HG02970 (cell line): ENCODE results near the gene SMIM24.

Experiments
- ATAC-seq: cut with Tn5 transposase; IDR thresholded peaks from one replicate; pipeline ENCODE4 v1.9.1; 2021; ENCODE audit warnings: mild to moderate bottlenecking, moderate library complexity, moderate number of reproducible peaks; ENCODE audit not compliant: unreplicated experiment, low FRiP score

The SMIM24 gene

GRCh38 chr19:3499738-3500428, 19.6 kb upstream of the SMIM24 start:
- no peak for ATAC-seq

- no peak for ATAC-seq
Measured at GRCh38 chr19:3497757-3498520, 17.6 kb upstream of the SMIM24 start.

- ATAC-seq = no peak
Measured at GRCh38 chr19:3496392-3497273, 16.3 kb upstream of the SMIM24 start.

GRCh38 chr19:3494559-3494958, 14.2 kb upstream of the SMIM24 start:
- no peak for ATAC-seq

GRCh38 chr19:3494051-3494450, 13.7 kb upstream of the SMIM24 start:
- ATAC-seq = no peak

- no peak for ATAC-seq
Measured at GRCh38 chr19:3493651-3494050, 13.3 kb upstream of the SMIM24 start.

- ATAC-seq = no peak
Measured at GRCh38 chr19:3492919-3493318, 12.6 kb upstream of the SMIM24 start.

- ATAC-seq = no peak
Measured at GRCh38 chr19:3492131-3492839, 12.0 kb upstream of the SMIM24 start.

- no peak for ATAC-seq
Measured at GRCh38 chr19:3491396-3492119, 11.2 kb upstream of the SMIM24 start.

GRCh38 chr19:3483226-3483628, 2.9 kb upstream of the SMIM24 start, which contains the start of gene SMIM44:
TSS of gene SMIM44 (minus strand) at chr19:3483441. CDS start at chr19:3483403, 38 bp downstream.
- no peak for ATAC-seq

- no peak for ATAC-seq
Measured at GRCh38 chr19:3482507-3483225, 2.3 kb upstream of the SMIM24 start.

- no peak for ATAC-seq
Measured at GRCh38 chr19:3481241-3482090, 1.1 kb upstream of the SMIM24 start.

- ATAC-seq = no peak
Measured at GRCh38 chr19:3479834-3480215, 500 bp downstream of the SMIM24 start.

GRCh38 chr19:3479177-3479833, 1.0 kb downstream of the SMIM24 start:
- ATAC-seq = no peak

GRCh38 chr19:3478409-3479176, 1.7 kb downstream of the SMIM24 start:
- ATAC-seq = no peak

GRCh38 chr19:3477951-3478350, 2.4 kb downstream of the SMIM24 start:
- ATAC-seq = no peak

GRCh38 chr19:3477506-3477905, 2.8 kb downstream of the SMIM24 start:
- no peak for ATAC-seq
